ENCODE results near the gene TCF19.

GRCh38 chr6:31175971-31176370 lies 17.6 kb downstream of the TCF19 start:
- TF ChIP-seq CTCF (IDR thresholded peaks at IDR 0.05): no peak
- TF ChIP-seq POLR2AphosphoS5 (IDR thresholded peaks at IDR 0.05; ENCODE audit: insufficient read depth in 1 of 2, low read depth in 1 of 2): no peak

All from vagina (tissue), 2 donors.